T47D (cell line): ENCODE data around the gene LKAAEAR1.

Experiments used
- DNase-seq, 2 experiments: peaks; one replicate each; pipeline versions ENCODE4 v3.0.0 to v3.0.0-alpha.2; 2011 to 2012; ENCODE audit warnings: low read depth in 1 of 2, low spot score in 1 of 2
- JUND ChIP-seq: IDR thresholded peaks from 2 replicates; pipeline ENCODE4 v1.6.1; 2012; ENCODE audit warnings: low read depth
- in situ Hi-C: cut with HindIII; loops from 2 replicates; pipeline ENCODE4 v1.10.0; 2016; ENCODE audit warnings: low sequenced_read_pairs, low pct_unique_long_range_greater_than_20kb

The LKAAEAR1 gene

GRCh38 chr20:64041040-64041780 is 43.0 kb downstream of the LKAAEAR1 start:
- in situ Hi-C loops, result no loop called here
- no peak for TF ChIP-seq JUND
- DNase-seq, result no peak

GRCh38 chr20:64040231-64041039 is 43.8 kb downstream of the LKAAEAR1 start:
- in situ Hi-C loops, result no loop called here

GRCh38 chr20:64039293-64040160 is 44.7 kb downstream of the LKAAEAR1 start:
- no peak for DNase-seq
- TF ChIP-seq JUND, result no peak
- in situ Hi-C loops, result no loop called here

More at GRCh38 chr20:64040231-64041039, 43.8 kb downstream of the LKAAEAR1 start:
- DNase-seq, result no peak
- no peak for TF ChIP-seq JUND

GRCh38 chr20:64038565-64039292 is 45.5 kb downstream of the LKAAEAR1 start:
- TF ChIP-seq JUND, result no peak
- DNase-seq, result peak; percentile 90 to 96
- in situ Hi-C loops, result no loop called here

GRCh38 chr20:64038224-64038564 is 46.0 kb downstream of the LKAAEAR1 start:
- DNase-seq, result no peak
- in situ Hi-C loops, result no loop called here
- no peak for TF ChIP-seq JUND

DNA sequence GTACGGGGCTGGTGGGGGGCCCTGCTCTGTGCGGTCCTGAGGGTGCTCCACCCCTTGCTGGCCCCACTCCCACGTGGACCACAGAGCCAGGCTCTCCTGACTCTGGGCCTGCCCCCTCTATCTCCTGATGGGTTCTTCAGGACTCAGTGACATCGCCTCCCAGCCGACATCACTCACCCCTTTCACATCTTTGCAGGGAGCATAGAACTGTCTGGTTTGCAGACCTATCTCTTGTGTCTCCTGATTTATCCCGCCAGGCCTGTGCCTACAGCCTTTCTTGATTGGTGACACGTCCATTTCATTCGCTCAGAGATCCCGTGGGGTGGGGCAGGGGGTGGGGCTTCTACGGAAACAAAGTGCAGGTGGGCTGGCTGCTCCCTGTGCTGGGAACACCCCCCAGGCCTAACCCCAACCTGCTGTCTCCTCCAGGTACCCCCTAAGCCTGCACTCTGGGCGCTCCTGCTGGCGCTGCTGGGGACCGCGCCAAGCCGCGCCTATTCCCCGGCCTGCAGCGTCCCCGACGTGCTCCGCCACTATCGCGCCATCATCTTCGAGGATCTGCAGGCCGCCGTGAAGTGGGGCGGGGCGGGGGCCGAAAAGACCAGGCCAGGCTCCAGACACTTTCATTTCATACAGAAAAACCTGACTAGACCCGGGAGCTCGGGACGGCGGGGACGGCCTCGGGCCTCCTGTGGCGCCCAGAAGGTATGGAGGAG is 46.5 kb downstream of the LKAAEAR1 start:
- DNase-seq, result no peak
- in situ Hi-C loops, result no loop called here
- no peak for TF ChIP-seq JUND

- DNase-seq, result no peak
- in situ Hi-C loops, result no loop called here
- TF ChIP-seq JUND, result no peak
Measured at GRCh38 chr20:64037199-64037497, 47.0 kb downstream of the LKAAEAR1 start.

DNA sequence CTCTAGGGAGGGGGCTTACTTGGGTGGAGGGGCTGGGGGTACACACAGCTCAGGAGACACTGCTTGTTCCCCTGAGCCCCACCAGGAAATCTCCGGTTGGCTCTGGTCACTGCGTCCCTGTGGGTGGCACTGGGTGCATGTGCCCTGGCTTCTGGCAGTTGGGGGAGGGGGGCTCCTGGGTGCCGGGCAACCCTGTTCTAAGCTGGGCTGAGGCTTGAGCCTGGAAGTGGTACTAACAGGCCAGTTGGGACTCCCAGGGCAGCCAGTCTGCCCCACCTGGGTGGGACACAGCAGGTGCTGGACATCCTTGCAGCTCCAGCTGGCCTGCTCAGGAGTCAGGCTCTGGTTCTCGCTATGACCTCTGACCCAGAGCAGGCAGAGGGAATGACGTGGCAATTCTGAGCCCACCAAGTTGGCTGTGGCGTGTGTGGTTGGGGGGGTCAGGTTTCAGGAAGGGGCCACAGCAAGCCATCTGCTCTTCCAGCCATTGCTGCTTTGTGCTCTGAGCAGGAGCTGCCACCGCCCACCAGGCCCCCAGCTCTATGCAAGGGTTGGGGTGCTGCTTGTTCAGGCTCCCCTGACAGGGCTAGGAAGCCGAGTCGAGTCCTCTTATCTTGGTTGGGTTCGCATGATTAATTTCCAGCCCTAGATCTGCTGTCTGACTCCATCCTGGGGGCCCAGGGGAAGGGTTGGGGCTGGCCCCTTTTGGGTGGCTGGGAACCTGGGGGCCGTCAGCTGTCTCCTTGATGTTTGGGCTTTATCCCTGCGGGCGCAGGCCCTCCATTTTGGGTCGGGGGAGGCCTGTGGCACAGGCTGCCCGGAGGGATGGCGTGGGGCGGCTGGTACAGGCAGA is 47.6 kb downstream of the LKAAEAR1 start:
- no peak for DNase-seq
- no peak for TF ChIP-seq JUND
- in situ Hi-C loops, result no loop called here

DNA sequence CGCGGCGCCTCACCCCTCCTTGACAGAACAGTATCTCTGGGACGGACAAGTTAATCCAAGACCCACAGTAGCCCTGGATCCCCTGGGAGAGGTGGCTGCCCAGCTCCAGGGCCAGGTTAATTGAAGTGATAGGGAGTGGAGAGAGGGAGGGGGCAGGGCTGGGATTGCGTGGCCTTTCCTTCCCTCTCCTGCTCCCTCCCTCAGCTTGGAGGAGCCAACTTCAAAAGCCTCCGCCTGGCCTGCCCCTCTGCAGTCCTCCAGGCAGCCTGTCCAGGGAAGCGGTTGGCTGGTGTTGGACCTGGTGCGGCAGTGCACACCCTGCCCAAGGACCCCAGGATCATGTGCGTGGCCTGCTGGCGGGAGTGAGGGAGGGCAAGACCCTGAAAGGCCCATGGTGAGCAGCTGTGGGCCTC is 48.3 kb downstream of the LKAAEAR1 start, which contains the start of gene C20orf204:
Gene C20orf204 (plus strand): TSS at position 250 of the 413 bp plus-strand sequence. CDS start 142 bp downstream, at position 392.
- TF ChIP-seq JUND, result no peak
- in situ Hi-C loops, result no loop called here
- no peak for DNase-seq

DNA sequence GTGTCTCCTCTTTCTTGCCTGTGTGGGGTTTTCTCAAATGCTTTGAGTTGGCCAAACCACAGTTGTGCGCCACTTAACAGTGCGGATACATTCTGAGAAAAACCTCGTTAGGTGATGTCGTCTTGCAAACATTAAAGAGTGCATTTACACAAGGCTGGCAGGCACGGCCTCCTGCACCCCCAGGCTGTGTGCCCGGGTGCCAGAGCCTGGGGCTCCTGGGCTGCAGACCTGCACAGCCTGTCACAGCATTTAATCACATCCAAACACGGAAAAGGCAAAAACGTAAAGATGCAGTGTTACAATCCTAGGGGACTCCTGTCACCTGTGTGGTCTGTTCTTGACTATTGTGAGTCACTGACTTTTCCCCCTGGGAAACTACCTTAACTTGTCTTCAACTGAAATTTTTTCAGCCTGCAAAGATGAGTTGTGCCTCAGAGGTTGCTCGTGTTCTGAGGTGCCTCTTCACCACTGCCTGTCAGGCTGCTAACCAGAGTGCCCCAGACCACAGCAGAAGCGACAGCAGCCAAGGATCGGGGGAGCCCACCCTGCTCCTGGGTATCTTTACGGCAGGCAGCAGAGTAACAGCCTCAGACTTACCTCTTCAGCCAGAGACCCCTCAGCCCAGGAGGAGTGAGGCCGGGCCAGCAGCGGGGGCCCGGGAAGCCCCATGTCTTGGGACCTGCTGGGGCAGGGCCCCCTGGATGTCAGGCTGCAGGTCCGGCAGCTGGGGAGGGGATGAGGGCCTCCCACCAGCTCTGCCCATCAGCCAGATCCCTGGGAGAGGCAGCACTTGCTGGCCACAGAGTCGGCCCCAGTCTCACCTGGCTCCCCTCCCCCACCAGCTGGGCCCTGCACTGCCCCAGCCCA is 48.9 kb downstream of the LKAAEAR1 start:
- no peak for TF ChIP-seq JUND
- DNase-seq, result no peak
- in situ Hi-C loops, result no loop called here
